Measurements from ENCODE around the gene SP6.

SP6 gene

GRCh38 chr17:47831003-47831933 lies 19.7 kb downstream of the SP6 start, which contains the start of the genes LRRC46 and MRPL10:
Gene LRRC46, plus strand, starts transcription at chr17:47831670. Its CDS starts 320 bp downstream, at chr17:47831990.
Gene MRPL10, minus strand, starts transcription at chr17:47831541. Its CDS starts 30 bp downstream, at chr17:47831511.
- peak; percentile 77 to 85 (median 82) for DNase-seq

DNA sequence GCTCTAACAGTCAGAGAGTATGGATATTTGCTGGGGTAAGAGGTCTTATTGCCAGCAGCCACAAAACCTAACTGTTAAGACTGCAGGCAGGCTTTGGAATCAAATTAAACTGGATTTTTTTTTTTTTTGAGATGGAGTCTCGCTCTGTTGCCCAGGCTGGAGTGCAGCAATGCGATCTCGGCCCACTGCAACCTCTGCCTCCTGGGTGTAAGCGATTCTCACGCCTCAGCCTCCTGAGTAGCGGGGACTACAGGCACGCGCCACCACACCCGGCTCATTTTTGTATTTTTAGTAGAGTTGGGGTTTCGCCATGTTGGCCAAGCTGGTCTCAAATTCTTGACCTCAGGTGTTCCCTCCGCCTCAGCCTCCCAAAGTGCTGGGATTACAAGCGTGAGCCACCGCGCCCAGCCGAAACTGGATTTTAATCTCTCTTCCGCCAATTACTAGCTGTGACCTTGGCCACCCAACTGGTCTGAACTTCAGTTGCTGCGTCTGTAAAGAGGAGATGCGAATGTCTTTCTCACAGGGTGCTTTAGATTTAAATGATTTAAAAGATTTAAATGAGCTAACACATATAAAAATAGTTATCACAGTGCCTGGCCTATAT lies 20.5 kb downstream of the SP6 start:
- DNase-seq, result no peak

GRCh38 chr17:47829870-47830269 lies 21.1 kb downstream of the SP6 start:
- no peak for DNase-seq

GRCh38 chr17:47823519-47823918 lies 27.4 kb downstream of the SP6 start:
- DNase-seq, result no peak

GRCh38 chr17:47822785-47823184 lies 28.2 kb downstream of the SP6 start:
- no peak for DNase-seq

DNA sequence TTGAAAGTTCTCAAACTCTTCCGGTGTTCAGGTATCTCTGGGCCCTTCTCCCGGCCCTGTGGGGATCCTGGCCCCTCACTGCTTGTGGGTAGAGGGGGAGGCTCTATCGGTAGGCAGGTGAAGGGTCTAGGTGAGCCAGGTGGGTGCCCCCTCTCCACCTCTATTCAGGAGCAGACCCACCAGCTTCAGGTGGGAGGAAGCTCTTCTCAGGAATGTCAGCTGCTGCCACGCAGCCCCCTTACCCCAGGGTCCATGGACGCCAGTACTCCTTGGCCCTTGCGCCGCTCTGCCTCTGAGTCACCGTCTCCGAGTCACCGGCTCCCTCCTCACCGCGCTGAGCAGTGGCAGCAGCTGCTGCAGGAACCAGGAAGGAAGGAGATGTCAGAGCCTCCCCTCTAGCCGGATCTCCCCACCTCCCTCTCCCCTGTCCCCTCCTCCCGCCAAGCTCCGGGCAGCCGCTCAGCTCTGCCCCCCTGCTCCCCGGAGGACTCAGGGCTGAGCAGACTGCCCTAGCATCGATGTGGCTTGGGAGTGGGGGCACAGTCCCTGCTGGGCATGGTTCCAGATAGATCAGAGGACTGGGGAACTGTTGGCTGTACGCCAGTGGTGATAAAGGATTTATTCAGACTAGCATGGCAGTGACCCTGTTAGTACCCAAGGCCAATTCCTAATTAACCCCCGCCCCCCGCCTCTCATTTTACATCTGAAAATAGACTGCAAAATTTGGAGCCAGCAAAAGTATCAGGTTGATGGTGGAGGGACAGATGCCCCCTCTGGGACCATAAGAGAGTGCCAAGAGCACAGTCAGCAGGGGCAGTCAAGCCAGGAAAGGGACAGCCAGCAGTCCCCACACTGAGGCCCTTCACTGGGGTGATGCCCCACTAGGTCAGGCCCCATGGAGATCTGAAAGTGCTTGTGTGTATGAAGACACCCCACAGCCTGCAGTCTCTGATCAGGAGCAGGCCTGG lies 29.3 kb downstream of the SP6 start, which contains the start of gene OSBPL7:
Gene OSBPL7 (minus strand): TSS at position 371 of the 968 bp plus-strand sequence. CDS start 1,516 bp downstream, outside the sequence.
- DNase-seq, result peak in 3 of 4 experiments; percentile 19 to 66 (median 56)

- no peak for DNase-seq
Observed at GRCh38 chr17:47821031-47821423, 29.9 kb downstream of the SP6 start.

DNA sequence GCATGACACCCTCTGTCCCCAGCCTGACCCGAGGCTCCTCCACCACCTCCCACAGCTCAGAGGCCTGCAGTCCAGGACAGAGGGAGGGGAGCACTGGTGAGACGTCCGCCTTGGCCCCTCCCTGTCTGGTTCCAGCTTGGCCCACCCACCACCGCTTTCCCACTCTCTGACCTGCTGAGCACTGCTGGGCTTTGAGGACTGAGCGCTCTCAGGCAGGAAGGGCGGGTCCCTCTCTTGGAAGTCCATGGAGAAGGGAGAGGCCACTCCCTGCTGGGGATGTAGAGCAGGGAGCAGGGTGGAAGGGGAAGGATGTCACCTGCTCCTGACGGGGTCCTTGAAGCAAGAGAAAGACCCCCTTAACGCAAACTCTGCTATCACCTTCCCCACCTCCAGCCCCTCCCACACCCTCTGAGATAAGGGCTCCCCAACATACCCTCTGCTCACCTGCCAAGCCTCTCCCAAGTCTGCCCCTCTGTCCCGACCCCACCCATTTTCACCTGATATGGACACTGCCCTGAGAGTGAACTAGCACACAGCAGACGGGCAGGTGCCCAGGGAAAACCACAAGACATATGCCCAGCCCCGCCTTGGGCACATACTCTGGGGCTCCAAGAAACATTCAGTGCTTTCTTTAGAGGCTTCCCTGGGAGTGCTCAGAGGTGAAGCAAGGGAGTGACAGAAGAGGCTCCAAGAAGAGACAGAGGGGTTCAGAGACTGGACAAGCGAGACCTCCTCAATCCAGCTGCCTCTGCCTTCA lies 30.8 kb downstream of the SP6 start:
- no peak for DNase-seq

- DNase-seq, result no peak
Observed at GRCh38 chr17:47819475-47819874, 31.5 kb downstream of the SP6 start.

- DNase-seq, result no peak
Observed at GRCh38 chr17:47818002-47818695, 32.8 kb downstream of the SP6 start.

- DNase-seq, result no peak
Observed at GRCh38 chr17:47816947-47817346, 34.0 kb downstream of the SP6 start.

GRCh38 chr17:47816111-47816735 lies 34.7 kb downstream of the SP6 start:
- DNase-seq, result no peak

DNA sequence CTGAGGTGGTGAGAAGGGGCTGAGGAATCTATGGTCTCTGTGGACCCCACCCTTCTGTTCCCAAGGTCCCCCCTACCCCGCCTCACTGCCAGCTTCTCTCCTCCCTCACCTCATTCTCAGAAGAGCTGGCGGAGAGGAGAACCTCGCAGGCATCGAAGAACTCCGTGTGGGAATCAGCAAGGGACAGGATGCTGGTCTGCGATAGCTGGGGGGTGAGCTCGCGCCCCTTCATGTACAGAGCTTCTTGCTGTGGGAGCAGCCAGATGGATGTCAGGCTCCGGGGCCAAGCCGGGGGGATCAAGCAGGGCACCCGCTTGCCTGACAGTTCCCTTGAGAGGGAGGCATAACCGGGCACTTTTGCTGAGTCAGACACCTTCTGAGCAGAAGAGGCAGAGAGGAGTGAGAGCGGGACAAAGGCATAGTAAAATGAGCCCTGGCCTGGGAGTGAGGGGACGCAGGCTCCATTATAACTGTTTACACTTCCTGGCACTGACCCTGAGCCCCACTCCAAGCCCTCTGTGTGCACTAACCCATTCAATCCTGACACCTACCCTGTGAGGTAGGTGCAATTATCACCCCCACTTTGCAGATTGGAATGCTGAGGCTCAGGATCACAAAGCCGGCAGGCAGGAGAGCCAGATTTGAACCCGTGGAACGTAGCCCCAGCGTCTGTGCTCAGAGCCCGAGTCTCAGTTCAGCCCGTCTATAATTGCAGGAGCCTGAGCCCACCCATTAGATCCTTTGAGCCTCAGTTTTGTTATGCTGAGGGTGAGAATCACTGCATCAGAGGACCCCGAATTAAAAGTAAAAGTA lies 35.7 kb downstream of the SP6 start:
- no peak for DNase-seq

DNA sequence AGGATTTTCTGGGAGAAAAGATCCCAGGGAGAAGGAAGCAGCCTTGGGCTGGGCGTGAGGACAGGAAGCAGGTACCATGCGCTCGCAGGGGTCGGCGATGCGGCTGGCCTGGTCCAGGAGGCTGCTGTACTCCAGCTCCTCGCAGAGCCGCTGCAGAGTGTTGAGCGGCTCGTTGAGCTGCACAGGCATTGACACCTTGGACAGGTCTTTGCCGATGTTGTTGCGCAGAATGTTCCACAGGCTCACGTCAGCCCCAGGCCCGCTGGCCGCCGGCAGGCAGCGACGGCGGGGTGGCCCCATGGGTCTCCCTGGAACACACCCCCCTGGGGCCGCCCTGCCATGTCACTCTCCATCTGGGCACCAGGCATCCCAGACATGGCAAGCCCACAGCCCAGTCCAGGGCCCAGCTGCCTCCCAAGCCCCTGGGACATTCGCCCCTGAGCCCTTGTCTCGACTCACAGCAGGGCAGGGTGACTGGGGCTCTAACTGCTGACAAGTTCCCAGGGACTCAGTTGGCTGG lies 37.4 kb downstream of the SP6 start:
- no peak for DNase-seq

- DNase-seq, result no peak
Observed at GRCh38 chr17:47813077-47813476, 37.9 kb downstream of the SP6 start.

- no peak for DNase-seq
Observed at GRCh38 chr17:47812146-47812920, 38.6 kb downstream of the SP6 start.

- no peak for DNase-seq
Observed at GRCh38 chr17:47811709-47812108, 39.3 kb downstream of the SP6 start.

DNA sequence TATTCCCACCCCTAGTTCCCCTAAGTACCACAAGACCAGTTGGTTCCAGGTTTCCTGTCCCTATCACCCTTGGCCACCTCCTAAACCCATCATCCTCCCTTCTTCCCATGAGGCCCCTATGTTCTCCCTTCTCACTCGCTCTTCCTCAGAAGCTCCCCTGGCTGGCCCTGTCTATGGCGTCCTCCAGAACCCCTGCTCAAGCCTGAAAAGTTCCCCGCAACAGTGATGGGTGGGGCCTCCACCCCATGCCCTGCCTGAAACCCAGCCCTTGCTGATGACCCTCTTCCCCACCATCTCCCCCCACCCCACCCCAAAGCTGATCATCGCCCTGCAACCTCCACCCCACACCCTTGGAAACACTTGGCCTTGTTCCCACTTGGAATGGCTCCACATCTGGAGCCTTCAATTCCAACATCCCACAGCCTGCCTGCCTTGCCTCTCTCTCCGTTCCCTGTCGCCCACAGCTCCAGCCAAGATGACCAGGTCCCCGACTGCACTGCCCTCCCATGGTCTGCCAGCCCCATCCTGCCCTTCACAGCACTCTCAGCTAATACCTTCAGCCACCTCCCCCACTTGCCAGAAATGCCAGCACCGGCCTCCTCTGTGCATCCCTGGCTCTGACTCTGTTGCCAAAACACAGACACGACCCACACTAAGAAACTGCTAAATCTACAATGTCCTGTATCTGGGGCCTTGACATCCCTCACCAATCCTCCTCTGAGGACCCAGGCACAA lies 39.9 kb downstream of the SP6 start:
- no peak for DNase-seq
